Sigmoid colon (tissue), 4 donors: Measurements from ENCODE around the gene SDHA.

Source experiments
- CTCF ChIP-seq, 4 experiments: fragments of 450-650 bp in 3 of 4; fragments of 200-600 bp in 1 of 4; IDR thresholded peaks; one replicate each; pipeline ENCODE4 v1.5.1; 2016 to 2019; ENCODE audit warnings: antibody characterized with exemption in 4 of 4, mild to moderate bottlenecking in 3 of 4, moderate library complexity in 2 of 4
- EP300 ChIP-seq, 4 donors: sonication (generic); formaldehyde crosslinking; IDR thresholded peaks; one replicate each; pipeline ENCODE4 v1.6.1; 2017; ENCODE audit warnings: antibody characterized with exemption in 4 of 4
- POLR2A ChIP-seq, 2 donors: fragments of 450-650 bp; IDR thresholded peaks; one replicate each; pipeline ENCODE4 v1.6.1; 2016; ENCODE audit warnings: antibody characterized with exemption in 2 of 2, mild to moderate bottlenecking in 2 of 2, moderate library complexity in 2 of 2
- POLR2AphosphoS5 ChIP-seq, 4 donors: sonication (generic); formaldehyde crosslinking; IDR thresholded peaks; one replicate each; pipeline ENCODE4 v1.6.1; 2017; ENCODE audit warnings: antibody characterized with exemption in 4 of 4

GRCh38 chr5:186091-187041, 31.8 kb upstream of the SDHA start:
- TF ChIP-seq POLR2A (IDR thresholded peaks at IDR 0.05) (no peak), CTCF (IDR thresholded peaks at IDR 0.05) (no peak), EP300 (IDR thresholded peaks at IDR 0.05) (no peak), POLR2AphosphoS5 (IDR thresholded peaks at IDR 0.05) (no peak)
